GM18909 (cell line): ENCODE results near the gene CCT3.
"Not testable (repeated sequence)": the region's sequence is repeated elsewhere in the genome, so short reads cannot be mapped to it uniquely, and the experiment has no call there.

Experiments
- ATAC-seq: cut with Tn5 transposase; IDR thresholded peaks from one replicate; pipeline ENCODE4 v1.9.1; 2021; ENCODE audit warnings: mild to moderate bottlenecking; ENCODE audit not compliant: unreplicated experiment, poor library complexity

Gene CCT3

DNA sequence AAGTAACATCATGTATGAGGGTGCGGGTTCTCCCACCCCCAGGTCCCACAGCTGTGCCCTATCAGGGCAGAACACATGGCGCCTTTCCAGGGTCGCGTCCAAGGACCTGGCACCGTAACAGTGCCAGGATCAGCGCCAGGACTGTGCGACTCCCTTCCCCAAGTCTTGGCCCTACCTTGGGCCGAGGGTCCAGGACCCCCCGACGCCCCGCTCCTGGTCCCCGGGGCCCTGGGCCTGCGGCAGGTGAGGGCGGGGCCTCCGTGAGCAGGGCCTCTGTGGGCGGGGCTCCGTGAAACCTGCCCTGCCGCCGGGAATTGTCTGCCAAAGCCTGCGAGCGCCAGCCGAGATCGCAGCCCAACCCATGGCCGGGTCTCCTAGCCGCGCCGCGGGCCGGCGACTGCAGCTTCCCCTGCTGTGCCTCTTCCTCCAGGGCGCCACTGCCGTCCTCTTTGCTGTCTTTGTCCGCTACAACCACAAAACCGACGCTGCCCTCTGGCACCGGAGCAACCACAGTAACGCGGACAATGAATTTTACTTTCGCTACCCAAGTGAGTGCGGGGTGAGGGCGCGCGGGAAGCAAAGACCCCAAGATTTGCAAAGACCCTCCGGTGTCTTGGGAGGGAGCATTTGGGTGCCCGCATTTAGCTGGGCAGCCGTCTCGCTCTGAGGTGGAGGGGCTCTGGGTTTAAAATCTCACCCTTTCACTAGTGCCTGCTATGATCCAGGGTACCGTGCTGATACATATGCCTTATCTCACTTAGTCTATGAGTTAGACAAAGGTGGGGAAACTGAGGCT lies 31.0 kb upstream of the CCT3 start, which contains the start of gene RHBG:
TSS of gene RHBG (plus strand) at position 323 of the 796 bp plus-strand sequence. CDS start at position 362, 39 bp downstream.
- no peak for ATAC-seq

DNA sequence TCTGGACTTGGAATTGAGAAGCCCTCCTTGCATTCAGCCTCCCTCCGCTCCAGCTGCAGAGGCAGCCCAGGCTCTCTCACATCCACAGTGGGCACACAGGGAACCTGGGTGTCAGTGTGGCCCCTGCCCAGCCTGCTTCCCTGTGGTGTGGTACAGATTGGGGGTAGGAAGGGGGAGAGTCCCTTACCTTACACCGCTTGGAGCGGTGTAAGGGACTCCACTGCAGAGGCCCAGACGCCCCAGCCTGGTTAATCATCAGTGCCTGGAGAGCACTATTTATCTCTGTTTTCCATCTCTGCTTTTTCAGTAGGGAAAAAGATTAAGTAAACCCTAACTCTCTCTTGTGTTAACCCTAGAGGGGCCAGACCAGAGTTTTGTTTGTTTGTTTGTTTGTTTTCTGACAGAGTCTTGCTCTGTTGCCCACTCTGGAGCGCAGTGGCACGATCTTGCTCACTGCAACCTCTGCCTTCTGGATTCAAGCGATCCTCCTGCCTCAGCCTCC lies 30.1 kb upstream of the CCT3 start:
- no peak for ATAC-seq

DNA sequence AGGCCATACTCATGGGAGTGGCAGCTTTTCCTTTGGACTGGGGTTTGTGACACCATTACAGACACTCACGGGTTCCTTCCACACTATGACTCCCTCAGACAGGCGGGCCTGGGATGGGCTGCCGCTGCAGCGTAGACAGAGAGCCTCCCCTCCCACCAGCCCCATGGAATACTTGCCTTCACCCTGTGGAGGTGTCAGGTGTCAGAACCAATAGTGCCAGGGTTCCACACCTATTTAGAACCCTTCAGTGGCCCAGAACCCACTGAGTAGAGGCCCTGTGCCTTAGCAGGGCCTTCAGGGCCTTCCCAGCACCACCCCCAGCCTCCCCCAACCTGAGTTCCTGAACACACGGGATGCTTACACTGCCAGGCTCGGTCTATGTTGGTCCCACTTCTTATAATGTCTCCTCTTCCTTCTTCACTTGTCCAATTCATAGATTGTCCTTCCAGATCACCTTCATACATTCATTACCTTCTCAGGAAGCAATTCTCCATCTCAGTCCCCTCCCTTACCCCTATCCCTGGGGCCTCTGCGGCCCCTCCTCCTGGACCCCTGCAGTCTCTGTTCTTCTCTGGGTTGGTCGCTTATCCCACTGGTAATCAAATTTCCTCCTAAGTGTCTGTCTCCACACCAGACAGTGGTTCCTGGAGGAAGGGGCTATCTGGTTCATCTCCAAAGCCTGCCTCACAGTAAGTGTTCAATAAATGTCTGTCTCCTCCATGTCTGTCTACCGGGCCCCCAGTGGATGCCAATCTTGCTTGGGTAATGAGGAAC lies 29.5 kb upstream of the CCT3 start:
- no peak for ATAC-seq

DNA sequence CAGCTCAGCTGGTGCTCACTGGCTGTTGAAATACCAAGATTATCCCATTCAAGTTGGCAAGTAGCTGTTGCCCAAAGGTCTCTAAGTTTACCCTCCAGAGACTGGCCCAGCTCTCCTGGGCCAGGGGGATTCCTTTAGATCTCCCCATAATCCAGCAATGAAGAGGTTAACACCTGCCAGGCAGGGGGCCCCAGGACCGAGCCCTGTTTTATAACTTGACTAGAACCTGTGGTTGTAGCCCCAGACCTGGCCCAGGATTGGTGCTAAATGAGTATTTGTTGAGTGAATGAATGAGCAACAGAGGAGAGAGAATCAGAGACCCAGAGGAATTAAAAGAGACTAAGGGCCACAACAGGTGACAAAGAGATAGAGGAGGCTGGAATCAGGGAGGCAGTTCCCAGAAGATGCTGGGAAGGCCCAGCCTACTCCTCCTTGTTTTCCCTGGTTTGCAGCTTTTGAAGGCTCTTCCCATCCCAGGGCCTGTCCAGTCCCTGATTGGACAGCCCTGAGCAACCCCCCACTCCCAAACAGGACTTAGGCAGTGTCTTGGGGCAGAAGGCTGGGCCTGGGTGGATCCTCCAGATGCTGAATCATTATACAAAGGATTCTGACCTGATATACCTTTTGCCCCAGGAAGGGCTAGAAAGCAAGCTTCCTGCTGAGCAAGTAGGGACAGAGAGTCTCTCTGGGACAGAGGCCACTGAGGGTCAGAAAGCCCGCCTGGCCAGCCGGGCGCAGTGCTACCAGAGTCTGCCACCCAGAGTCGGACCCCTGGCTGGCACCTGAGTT lies 28.5 kb upstream of the CCT3 start:
- no peak for ATAC-seq

DNA sequence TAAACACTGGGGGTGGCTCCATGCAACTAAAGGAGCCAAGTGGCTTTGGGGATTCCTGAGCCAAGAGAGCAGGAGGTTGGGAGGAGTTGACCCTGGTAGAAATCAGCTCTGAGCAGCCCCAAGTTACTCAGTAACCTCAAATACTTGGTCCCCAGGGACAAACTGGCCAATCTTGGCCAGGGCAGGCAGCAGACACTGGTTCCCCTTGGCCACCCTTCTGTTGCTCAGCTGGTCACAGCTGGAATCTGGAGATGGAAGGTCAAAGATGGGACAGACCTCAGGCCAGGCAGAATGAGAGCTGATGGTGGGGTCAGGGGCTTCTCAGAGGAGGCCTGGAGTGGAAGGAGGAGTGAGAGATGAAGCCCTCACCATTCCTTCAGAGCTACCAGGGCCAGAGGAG lies 27.7 kb upstream of the CCT3 start:
- ATAC-seq, result no peak

DNA sequence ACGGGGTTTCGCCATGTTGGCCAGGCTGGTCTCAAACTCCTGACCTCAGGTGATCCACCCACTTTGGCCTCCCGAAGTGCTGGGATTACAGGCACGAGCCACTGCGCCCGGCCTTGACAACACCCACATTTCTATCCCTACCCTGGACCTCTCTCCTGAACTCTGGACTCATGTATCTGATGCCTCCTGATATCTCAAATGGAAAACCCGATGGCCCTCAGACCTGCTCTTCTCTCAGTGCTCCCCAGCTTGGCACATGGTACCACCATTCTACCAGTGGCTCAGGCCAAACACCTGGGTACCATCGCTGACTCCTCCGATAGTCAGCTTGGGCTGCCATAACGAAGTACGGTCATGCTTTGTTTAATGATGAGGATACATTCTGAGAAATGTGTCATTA lies 22.4 kb upstream of the CCT3 start:
- no peak for ATAC-seq

DNA sequence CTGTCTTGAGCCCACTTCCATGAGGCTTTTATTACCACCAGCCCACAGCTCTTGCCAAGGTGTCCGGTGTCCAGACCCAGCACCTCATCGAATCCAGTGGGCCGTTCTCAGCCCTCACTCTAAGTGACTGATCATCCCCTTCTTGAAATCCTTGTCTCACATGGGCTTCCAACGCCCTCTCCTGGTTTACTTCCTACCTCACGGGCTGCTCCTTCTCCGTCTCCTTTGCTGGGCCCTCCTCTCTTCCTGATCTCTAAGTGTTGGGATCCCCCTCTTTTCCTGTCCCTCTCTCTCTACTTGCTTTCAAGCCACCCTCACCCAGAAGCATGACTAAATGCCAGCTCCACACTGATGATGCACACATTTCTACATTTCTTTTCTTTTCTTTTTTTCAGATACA lies 21.9 kb upstream of the CCT3 start:
- no peak for ATAC-seq

DNA sequence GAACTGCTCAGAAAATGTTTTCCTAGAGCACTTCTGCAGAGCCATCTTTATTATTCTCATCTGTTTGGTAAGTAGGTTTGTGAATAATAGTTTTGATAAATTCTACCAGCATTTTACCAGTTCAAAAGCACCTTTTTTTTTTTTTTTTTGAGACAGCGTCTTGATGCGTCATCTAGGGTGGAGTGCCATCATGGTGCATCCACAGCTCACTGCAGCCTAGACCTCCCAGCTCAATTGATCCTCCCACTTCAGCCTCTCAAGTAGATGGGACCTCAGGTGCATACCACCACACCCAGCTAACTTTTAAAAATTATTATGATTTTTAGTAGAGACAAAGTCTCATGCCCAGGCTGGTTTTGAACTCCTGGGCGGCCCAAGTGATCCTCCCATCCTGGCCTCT lies 21.2 kb upstream of the CCT3 start:
- no peak for ATAC-seq

DNA sequence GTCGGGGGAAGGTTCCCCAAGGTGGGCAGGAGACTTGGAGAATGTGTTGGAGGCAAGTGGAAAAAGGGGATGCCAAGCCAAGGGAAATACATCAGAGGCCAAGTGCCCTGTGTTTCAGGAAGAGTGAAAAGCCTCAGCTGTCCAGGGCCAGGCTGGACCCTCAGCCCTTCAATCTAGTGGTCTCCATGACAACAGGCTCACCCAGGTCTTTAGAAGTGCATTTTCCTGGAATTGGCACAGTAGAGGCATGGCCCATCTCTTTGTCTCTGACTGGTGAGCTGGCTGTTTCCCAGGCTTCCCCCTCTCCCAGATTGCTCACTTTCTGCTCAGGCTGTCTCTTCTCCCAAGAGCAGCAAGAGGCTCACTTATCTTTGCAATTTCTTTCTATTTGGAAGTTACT lies 20.5 kb upstream of the CCT3 start:
- ATAC-seq, result no peak

DNA sequence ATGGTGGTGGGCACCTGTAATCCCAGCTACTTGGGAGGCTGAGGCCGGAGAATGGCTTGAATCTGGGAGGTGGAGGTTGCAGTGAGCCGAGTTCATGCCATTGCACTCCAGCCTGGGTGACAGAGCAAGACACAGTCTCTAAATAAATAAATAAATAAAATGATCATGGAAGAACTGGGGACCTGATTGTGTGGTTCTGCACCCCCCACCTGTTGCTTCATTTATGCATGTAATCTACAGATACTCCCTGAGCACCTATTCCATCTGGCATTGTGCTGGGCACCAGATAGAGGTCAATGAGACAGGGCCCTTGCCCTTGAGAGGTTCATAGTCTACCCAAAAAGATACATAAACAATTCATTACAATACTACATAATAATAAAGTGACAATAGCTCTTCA lies 19.9 kb upstream of the CCT3 start:
- no peak for ATAC-seq

DNA sequence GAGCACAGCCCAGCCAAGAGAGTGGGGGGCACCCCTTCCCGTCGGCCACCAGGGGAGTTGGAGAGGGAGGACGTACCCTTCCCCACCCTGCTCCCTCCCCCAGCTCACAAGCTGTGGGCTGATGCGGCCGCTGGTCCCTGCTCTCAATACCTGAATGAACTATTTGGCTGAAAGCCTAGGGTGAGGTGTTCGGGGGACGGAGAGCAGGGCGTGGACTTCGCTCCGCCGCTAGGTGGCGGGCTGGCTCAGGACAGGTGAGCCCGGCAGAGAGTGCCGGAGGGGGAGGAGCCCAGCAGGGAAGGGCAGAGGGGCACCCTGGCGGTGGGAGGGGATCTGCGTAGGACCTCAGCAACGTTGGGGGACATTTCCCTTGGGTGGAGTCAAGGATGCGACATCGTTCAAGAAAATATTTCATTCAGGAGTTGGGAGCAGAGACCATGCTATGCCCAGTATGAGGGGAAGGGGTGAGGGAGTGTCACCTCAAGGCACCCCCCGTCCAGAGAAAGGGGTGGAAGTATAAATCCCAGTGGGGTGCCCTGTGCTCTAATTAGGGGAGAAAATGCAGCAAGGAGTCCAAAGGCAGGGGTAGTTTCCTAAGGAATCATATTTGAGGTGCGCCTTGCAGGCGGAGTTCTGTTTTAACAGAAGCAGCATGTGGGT lies 18.9 kb upstream of the CCT3 start:
- ATAC-seq, result peak; percentile 70

DNA sequence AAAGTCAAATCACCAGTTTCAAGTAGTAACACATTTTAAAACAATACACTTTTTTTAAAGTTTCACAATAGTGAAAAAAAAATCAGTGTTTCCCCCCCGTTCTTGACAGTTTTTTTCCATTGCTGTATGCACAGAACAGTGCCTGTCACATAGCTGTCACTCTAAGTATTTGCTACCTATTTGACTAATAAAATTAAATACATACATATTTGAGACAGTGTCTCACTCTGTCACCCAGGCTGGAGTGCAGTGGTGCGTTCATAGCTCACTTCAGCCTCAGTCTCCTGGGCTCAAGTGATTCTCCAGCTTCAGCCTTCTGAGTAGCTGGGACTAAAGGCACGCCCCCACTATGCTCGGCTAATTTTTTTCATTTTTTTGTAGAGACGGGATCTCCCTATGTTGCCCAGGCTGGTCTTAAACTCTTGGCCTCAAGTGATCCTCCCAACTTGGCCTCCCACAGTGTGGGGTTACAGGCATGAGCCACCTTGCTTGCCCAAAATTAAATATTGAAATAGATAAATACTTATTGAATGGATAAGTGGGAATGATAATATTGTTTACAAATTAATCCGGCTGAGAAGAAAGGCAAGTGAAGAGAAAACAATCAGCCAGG lies 18.3 kb upstream of the CCT3 start:
- no peak for ATAC-seq

DNA sequence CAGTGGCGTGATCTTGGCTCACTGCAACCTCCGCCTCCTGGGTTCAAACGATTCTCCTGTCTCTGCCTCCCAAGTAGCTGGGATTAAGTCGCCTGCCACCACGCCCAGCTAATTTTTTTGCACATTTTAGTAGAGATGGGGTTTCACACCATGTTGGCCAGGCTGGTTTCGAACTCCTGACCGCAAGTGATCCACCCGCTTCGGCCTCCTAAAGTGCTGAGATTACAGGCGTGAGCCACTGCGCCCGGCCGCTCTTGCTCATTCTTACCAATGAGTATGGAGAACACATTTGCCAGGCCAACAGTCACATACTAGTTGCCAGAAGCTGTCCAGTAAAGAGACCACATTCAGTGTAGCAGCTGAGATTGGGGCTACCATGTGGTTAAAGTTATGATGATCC lies 14.4 kb upstream of the CCT3 start:
- ATAC-seq, result not testable (repeated sequence)

DNA sequence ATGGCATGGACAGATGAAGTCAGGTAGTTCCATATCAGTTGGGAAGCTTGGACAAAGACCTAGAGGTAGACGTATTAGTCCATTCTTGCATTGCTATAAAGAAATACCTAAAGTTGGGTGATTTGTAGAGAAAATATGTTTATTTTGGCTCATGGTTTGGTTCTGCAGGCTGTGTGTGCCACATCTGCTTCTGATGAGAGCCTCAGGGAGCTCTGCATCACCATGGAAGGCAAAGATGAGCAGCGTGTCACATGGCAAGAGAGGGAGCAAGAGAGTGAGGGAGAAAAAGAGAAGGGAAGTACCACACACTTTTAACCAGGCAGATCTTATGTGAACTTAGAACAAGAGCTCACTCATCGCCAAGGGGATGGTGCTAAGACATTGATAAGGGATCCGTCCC lies 9.2 kb upstream of the CCT3 start:
- ATAC-seq, result no peak

DNA sequence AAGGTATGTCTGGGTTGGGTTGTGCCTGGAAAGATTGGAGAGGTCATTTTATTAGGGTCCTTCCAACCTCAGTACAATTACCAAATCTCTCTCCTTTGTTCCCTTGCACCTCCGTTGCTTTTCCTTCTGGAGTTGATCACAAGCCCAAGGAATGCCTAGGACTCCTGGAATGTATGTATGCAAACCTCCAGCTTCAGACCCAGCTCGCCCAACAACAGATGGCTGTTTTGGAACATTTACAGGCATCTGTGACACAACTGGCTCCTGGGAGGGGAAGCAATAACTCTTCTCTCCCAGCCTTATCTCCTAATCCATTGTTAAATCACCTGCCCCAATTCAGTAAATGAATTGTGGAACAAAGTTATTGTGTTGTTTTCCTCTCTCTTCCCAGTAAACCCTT lies 8.5 kb upstream of the CCT3 start:
- no peak for ATAC-seq

DNA sequence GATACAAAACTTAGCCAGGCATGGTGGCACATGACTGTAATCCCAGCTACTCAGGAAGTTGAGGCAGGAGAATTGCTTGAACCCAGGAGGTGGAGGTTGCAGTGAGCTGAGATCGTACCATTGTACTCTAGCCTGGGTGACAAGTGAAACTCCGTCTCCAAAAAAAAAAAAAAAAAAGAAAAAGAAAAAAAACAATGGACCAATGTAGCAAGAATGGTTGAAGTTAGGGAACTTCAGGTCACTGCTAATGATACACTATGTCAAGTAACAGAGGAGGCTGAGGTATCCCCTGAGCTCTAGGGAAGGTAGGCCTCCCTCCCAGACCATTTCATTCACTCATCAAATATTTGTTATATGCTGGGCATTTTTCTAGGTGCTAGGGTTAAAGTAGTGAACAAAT lies 7.9 kb upstream of the CCT3 start:
- ATAC-seq, result not testable (repeated sequence)

DNA sequence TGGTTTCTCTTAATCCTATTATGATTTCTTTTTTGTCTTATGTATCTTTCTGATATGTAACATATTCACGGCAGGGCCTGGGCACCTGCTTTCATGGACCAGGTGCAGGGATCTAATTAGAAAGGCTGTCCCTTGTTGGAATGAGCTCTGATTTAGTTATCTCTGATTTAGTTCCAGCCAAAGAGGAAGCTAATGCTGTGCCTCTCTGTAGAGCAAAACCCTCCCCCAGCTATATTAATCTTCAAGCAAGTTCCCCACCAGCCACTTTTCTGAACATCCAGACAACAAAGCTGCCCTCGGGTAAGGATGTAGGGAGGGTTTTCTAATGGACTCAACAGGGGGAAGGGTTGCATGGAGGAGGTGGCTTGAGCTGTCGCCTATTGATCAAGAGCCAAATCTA lies 6.3 kb upstream of the CCT3 start:
- no peak for ATAC-seq

DNA sequence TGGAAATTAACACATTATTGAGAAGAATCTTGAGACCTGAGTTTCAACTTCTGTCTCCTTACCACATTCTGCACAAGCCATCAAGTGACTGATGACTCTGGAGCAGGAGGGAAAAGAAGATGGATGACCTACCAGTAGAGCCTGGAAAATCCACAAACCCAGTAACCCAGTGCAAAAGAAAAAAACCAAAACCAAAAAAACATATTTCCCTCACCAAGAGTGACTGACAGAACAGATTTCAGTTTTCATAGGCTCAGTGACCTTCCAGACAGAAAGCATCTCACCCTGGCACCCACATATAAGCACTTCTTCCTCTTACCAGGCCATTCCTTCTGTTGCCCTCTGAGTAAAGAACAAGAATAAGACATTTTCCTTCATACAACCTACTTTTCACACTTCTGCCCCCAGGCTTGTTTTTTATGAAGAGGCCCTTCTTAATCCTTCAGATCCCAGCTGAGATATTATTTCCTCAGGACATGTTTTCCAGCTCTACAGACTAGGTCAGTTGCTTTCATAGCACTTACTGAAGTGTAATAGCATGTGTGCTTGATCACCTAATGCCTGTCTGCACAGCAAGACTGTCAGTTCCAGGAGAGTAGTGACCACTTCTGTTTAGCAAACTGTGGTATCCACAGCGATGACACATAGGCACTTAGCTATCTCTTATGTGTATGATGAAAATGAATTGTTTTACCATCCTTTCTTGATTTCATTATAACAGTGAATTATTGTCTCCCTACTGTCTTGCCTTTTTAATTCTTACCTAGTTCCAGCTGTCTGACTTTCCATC lies 4.3 kb upstream of the CCT3 start:
- no peak for ATAC-seq

DNA sequence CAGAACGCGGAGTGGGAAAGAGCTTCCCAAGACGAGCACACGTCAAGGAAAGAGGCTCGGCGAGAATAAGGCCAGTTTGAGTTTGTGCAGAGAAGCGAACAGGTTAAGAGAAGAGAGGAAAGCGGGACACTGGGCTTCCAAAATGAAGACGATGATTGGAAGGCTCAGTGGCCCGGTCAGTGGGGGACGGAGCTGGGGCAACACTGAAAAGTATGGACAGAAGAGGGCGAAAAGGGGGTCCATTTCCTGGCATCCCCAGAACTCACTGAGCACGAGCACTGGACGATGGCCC lies 258 bp downstream of the CCT3 start:
- peak; percentile 2 for ATAC-seq
